SU-DHL-6 (cell line): Measurements from ENCODE around the gene RTL5.

Experiments used
- CTCF ChIP-seq: fragments of 200-600 bp; sonication (generic); IDR thresholded peaks from one replicate; pipeline ENCODE4 v1.5.1; 2017; ENCODE audit warnings: antibody characterized with exemption, mild to moderate bottlenecking, low read length, moderate library complexity; ENCODE audit not compliant: insufficient read depth, poor library complexity, severe bottlenecking
- EZH2phosphoT487 ChIP-seq: fragments of 200-600 bp; sonication (generic), shearing (Covaris generic); conservative IDR thresholded peaks from 2 replicates; pipeline ENCODE4 v1.6.1; 2018; ENCODE audit warnings: mild to moderate bottlenecking, antibody characterized with exemption, low read length, moderate library complexity, mixed read lengths

GRCh38 chrX:72114807-72115206, 16.9 kb downstream of the RTL5 start:
- TF ChIP-seq CTCF (no peak), EZH2phosphoT487 (no peak)
